H1 (cell line): Measurements from ENCODE around the gene SCAP. TPM values are rescaled to one million over a fixed set of nuclear protein-coding genes. Genes with fewer than 3 reads are reported as not detected.

Experiments used
- CTCF ChIA-PET: fragments of 300-600 bp; sonication (Branson Sonifier 250); formaldehyde crosslinking; loops from one replicate; lab custom pipeline; 2021; ENCODE audit not compliant: partially characterized antibody; lab: Charles Lee
- POLR2A ChIA-PET: fragments of 300-600 bp; sonication (Branson Sonifier 250); formaldehyde crosslinking; loops from one replicate; lab custom pipeline; 2021; ENCODE audit warnings: inconsistent platforms; ENCODE audit not compliant: partially characterized antibody; lab: Charles Lee
- DNase-seq, 2 experiments: peaks; one replicate each; pipeline versions ENCODE4 v3.0.0 to v3.0.0-alpha.2; 2010 to 2022; ENCODE audit warnings: low spot score in 2 of 2, low read depth in 1 of 2, mixed read lengths in 1 of 2
- FAIRE-seq: peaks from 2 replicates; lab custom pipeline; 2011; peaks lifted over from hg19 to GRCh38; lab: Jason Lieb, UNC
- H2AFZ ChIP-seq: 2 replicates; pipeline ENCODE4 v1.8.1; 2012; ENCODE audit warnings: low read length, inconsistent platforms
- H2AK5ac ChIP-seq: 2 replicates; pipeline ENCODE4 v1.6.1; 2013; ENCODE audit warnings: low read depth, low read length
- H2BK120ac ChIP-seq: replicated peaks from 2 replicates; pipeline ENCODE3; 2013; ENCODE audit warnings: low read depth, low read length, inconsistent platforms
- H2BK12ac ChIP-seq: 2 replicates; pipeline ENCODE4 v1.6.1; 2013; ENCODE audit warnings: low read depth, low read length
- H2BK15ac ChIP-seq: 2 replicates; pipeline ENCODE4 v1.6.1; 2013; ENCODE audit warnings: low read length
- H2BK20ac ChIP-seq: 2 replicates; pipeline ENCODE4 v1.6.1; 2013; ENCODE audit warnings: low read length
- H2BK5ac ChIP-seq: 2 replicates; pipeline ENCODE4 v1.6.1; 2013; ENCODE audit warnings: low read depth, low read length
- H3K14ac ChIP-seq: 2 replicates; pipeline ENCODE4 v1.6.1; 2013; ENCODE audit warnings: inconsistent platforms; ENCODE audit not compliant: insufficient read length
- H3K18ac ChIP-seq: 2 replicates; pipeline ENCODE4 v1.6.1; 2013; ENCODE audit warnings: low read length; ENCODE audit errors: extremely low read depth
- H3K23ac ChIP-seq: 2 replicates; pipeline ENCODE4 v1.6.1; 2013; ENCODE audit warnings: inconsistent platforms; ENCODE audit not compliant: insufficient read length
- H3K23me2 ChIP-seq: 2 replicates; pipeline ENCODE4 v1.6.1; 2013; ENCODE audit warnings: low read depth, low read length
- H3K27ac ChIP-seq: 2 replicates; pipeline ENCODE4 v1.6.1; 2011; ENCODE audit warnings: low read depth, low read length, inconsistent platforms
- H3K27me3 ChIP-seq, 4 experiments: replicated peaks in 1 of 4; 1 replicate in 1 of 4; 2 replicates in 3 of 4; pipeline versions ENCODE4 v1.6.1 to v1.8.1; 2011 to 2013; ENCODE audit warnings: low read length in 3 of 4, mild to moderate bottlenecking in 3 of 4, inconsistent platforms in 2 of 4, mixed read lengths in 2 of 4, moderate library complexity in 1 of 4; ENCODE audit not compliant: control insufficient read depth in 3 of 4, insufficient read depth in 3 of 4; ENCODE audit errors: extremely low read depth in 1 of 4
- H3K36me3 ChIP-seq, 4 experiments: 2 replicates each; pipeline versions ENCODE4 v1.6.1 to v1.8.1; 2011 to 2013; ENCODE audit warnings: mild to moderate bottlenecking in 4 of 4, low read length in 3 of 4, moderate library complexity in 2 of 4, control low read depth in 1 of 4, inconsistent platforms in 1 of 4; ENCODE audit not compliant: insufficient read depth in 4 of 4, control insufficient read depth in 2 of 4
- H3K4ac ChIP-seq: replicated peaks from 2 replicates; pipeline ENCODE3; 2013; ENCODE audit warnings: low read length, low read depth, mixed read lengths, inconsistent platforms; ENCODE audit not compliant: insufficient read length
- H3K4me1 ChIP-seq, 4 experiments: replicated peaks in 1 of 4; 1 replicate in 1 of 4; 2 replicates in 3 of 4; pipeline versions ENCODE4 v1.6.1 to v1.8.1; 2011 to 2013; ENCODE audit warnings: low read length in 3 of 4, inconsistent platforms in 2 of 4, mixed read lengths in 1 of 4; ENCODE audit not compliant: insufficient read depth in 4 of 4, control insufficient read depth in 3 of 4
- H3K4me2 ChIP-seq, 2 experiments: 2 replicates each; pipeline versions ENCODE4 v1.6.1 to v1.8.1; 2011 to 2013; ENCODE audit warnings: low read depth in 2 of 2, low read length in 2 of 2, control low read depth in 1 of 2, inconsistent platforms in 1 of 2, mild to moderate bottlenecking in 1 of 2; ENCODE audit not compliant: insufficient read depth in 1 of 2
- H3K4me3 ChIP-seq, 4 experiments: fragments of 200-600, 300-600 bp in 1 of 4; sonication (generic), shearing (Covaris generic), sonication (Bioruptor Twin) in 1 of 4; 2 replicates each; pipeline versions ENCODE4 v1.5.1 to v1.8.1; 2011 to 2016; ENCODE audit warnings: low read length in 4 of 4, low read depth in 3 of 4, control low read depth in 2 of 4, inconsistent platforms in 2 of 4, mild to moderate bottlenecking in 2 of 4, mixed read lengths in 1 of 4, moderate library complexity in 1 of 4; ENCODE audit not compliant: insufficient read depth in 2 of 4; ENCODE audit errors: extremely low read depth in 1 of 4
- H3K56ac ChIP-seq: replicated peaks from 2 replicates; pipeline ENCODE3; 2013; ENCODE audit warnings: low read depth, mild to moderate bottlenecking, mixed read lengths, low read length, inconsistent platforms; ENCODE audit not compliant: insufficient read length
- H3K79me1 ChIP-seq: 2 replicates; pipeline ENCODE4 v1.6.1; 2013; ENCODE audit warnings: low read depth, low read length, control low read depth
- H3K79me2 ChIP-seq, 2 experiments: 2 replicates each; pipeline versions ENCODE4 v1.6.1 to v1.8.1; 2012 to 2013; ENCODE audit warnings: low read length in 2 of 2, mild to moderate bottlenecking in 2 of 2, inconsistent platforms in 1 of 2; ENCODE audit not compliant: insufficient read depth in 2 of 2, control insufficient read depth in 1 of 2
- H3K9ac ChIP-seq, 4 experiments: replicated peaks in 1 of 4; 1 replicate in 1 of 4; 2 replicates in 3 of 4; pipeline versions ENCODE4 v1.6.1 to v1.8.1; 2011 to 2013; ENCODE audit warnings: low read depth in 3 of 4, low read length in 3 of 4, control low read depth in 2 of 4, mild to moderate bottlenecking in 2 of 4, moderate library complexity in 2 of 4, inconsistent platforms in 1 of 4; ENCODE audit errors: extremely low read depth in 1 of 4
- H3K9me3 ChIP-seq, 2 experiments: 2 replicates each; pipeline versions ENCODE4 v1.6.1 to v1.8.1; 2012 to 2013; ENCODE audit warnings: mild to moderate bottlenecking in 2 of 2, moderate library complexity in 2 of 2, control low read depth in 1 of 2, inconsistent platforms in 1 of 2, low read depth in 1 of 2, low read length in 1 of 2, mixed read lengths in 1 of 2; ENCODE audit not compliant: insufficient read depth in 2 of 2
- H4K20me1 ChIP-seq, 2 experiments: replicated peaks in 1 of 2; 2 replicates each; pipeline versions ENCODE3 to v1.8.1; 2011 to 2013; ENCODE audit warnings: inconsistent platforms in 2 of 2, low read length in 2 of 2, mild to moderate bottlenecking in 1 of 2; ENCODE audit not compliant: insufficient read depth in 2 of 2, control insufficient read depth in 1 of 2
- H4K5ac ChIP-seq: 2 replicates; pipeline ENCODE4 v1.6.1; 2013; ENCODE audit warnings: low read length, low read depth, mixed read lengths, inconsistent platforms; ENCODE audit not compliant: insufficient read length
- H4K8ac ChIP-seq: 2 replicates; pipeline ENCODE4 v1.8.0; 2013; ENCODE audit warnings: mild to moderate bottlenecking, moderate library complexity, low read length, inconsistent platforms; ENCODE audit not compliant: insufficient read depth; ENCODE audit errors: extremely low read depth
- H4K91ac ChIP-seq: replicated peaks from 2 replicates; pipeline ENCODE3; 2013; ENCODE audit warnings: low read length, mixed read lengths, inconsistent platforms; ENCODE audit not compliant: insufficient read length
- CHD1 ChIP-seq: IDR thresholded peaks from 2 replicates; pipeline ENCODE4 v1.6.1; 2012; ENCODE audit warnings: low read depth, low read length, improper control_type of control experiment
- EGR1 ChIP-seq: IDR thresholded peaks from 2 replicates; pipeline ENCODE4 v1.6.1; 2011; ENCODE audit warnings: low read depth, low read length, borderline replicate concordance
- EP300 ChIP-seq, 2 experiments: IDR thresholded peaks; 1 replicate in 1 of 2; 2 replicates in 1 of 2; pipeline ENCODE4 v1.6.1; 2011 to 2012; ENCODE audit warnings: low read depth in 2 of 2, low read length in 2 of 2, mild to moderate bottlenecking in 2 of 2, borderline replicate concordance in 1 of 2, inconsistent platforms in 1 of 2, moderate library complexity in 1 of 2
- GTF2F1 ChIP-seq: IDR thresholded peaks from 2 replicates; pipeline ENCODE4 v1.6.1; 2012; ENCODE audit warnings: low read depth, low read length, improper control_type of control experiment, borderline replicate concordance
- HDAC2 ChIP-seq, 2 experiments: fragments of 300-600 bp in 1 of 2; sonication (generic) in 1 of 2; IDR thresholded peaks; 2 replicates each; pipeline ENCODE4 v1.6.1; 2011 to 2012; ENCODE audit warnings: low read depth in 2 of 2, low read length in 2 of 2, mild to moderate bottlenecking in 2 of 2, moderate library complexity in 2 of 2, borderline replicate concordance in 1 of 2, inconsistent platforms in 1 of 2
- HDAC6 ChIP-seq: IDR thresholded peaks from one replicate; pipeline ENCODE4 v1.7.1; 2012; ENCODE audit warnings: low read depth, mild to moderate bottlenecking, inconsistent platforms, low read length, moderate library complexity
- MAFK ChIP-seq: IDR thresholded peaks from 2 replicates; pipeline ENCODE4 v1.6.1; 2012; ENCODE audit warnings: low read depth, mild to moderate bottlenecking, improper control_type of control experiment, low read length
- RBBP5 ChIP-seq: IDR thresholded peaks from 2 replicates; pipeline ENCODE4 v1.7.1; 2012; ENCODE audit warnings: low read depth, mild to moderate bottlenecking, inconsistent platforms, low read length, moderate library complexity, borderline replicate concordance
- SP2 ChIP-seq: IDR thresholded peaks from 2 replicates; pipeline ENCODE4 v1.6.1; 2012; ENCODE audit warnings: mild to moderate bottlenecking, low read length, inconsistent platforms
- SP4 ChIP-seq: IDR thresholded peaks from 2 replicates; pipeline ENCODE4 v1.6.1; 2012; ENCODE audit warnings: low read length, inconsistent platforms
- SUZ12 ChIP-seq: fragments of 200-600 bp; sonication (generic); IDR thresholded peaks from 2 replicates; pipeline ENCODE4 v1.6.1; 2012; ENCODE audit warnings: mild to moderate bottlenecking, inconsistent platforms, low read length, moderate library complexity, mixed read lengths
- TAF1 ChIP-seq: IDR thresholded peaks from 2 replicates; pipeline ENCODE4 v1.6.1; 2011; ENCODE audit warnings: mild to moderate bottlenecking, low read depth, low read length
- WGBS, 2 experiments: shearing (Covaris generic) in 1 of 2; methylation state at CpG; one replicate each; pipeline versions ENCODE4 v1.1.6 to v1.1.7; 2013 to 2015; ENCODE audit warnings: low lambda C conversion rate in 2 of 2, mixed read lengths in 2 of 2, inconsistent platforms in 1 of 2, low coverage in 1 of 2, missing lambda C conversion rate in 1 of 2; ENCODE audit not compliant: insufficient replicate concordance in 2 of 2, insufficient coverage in 1 of 2, insufficient read length in 1 of 2; ENCODE audit errors: extremely low coverage in 1 of 2, missing lambda C conversion rate in 1 of 2; 5-methylcytosine and 5-hydroxymethylcytosine counted together
- polyA plus RNA-seq, 7 experiments: library from polyadenylated mRNA; depleted of rRNA in 3 of 7; stranded (reverse) in 5 of 7; unstranded in 2 of 7; fragments of >200 nt in 5 of 7; fragments of 200-250 nt in 2 of 7; gene quantifications; 1 replicate in 5 of 7; 2 replicates in 1 of 7; 4 replicates in 1 of 7; pipeline versions ENCODE4 v1.2.1 to v1.2.3, GENCODE V29; 2011 to 2013; ENCODE audit warnings: missing spikeins in 2 of 7, mixed read lengths in 2 of 7
- total RNA-seq: library from RNA; stranded (reverse); fragmentation: NEBNext Ultra II Directional; extraction: Animal tissue kit (Norgen Biotek cat#: 25700); gene quantifications from 2 replicates; pipeline ENCODE4 v1.2.1, GENCODE V29; 2021
- TF ChIP-seq, protein P1 (sequence below): IDR thresholded peaks from 2 replicates; pipeline ENCODE4 v1.6.1; 2011; ENCODE audit warnings: low read length, improper control_type of control experiment

SCAP gene
- total and polyA plus RNA-seq, 2 of the 8 experiments (the other 6 are each of a cell fraction or from before 2014, with no cell fraction given), result 74.0 to 114 TPM

DNA sequence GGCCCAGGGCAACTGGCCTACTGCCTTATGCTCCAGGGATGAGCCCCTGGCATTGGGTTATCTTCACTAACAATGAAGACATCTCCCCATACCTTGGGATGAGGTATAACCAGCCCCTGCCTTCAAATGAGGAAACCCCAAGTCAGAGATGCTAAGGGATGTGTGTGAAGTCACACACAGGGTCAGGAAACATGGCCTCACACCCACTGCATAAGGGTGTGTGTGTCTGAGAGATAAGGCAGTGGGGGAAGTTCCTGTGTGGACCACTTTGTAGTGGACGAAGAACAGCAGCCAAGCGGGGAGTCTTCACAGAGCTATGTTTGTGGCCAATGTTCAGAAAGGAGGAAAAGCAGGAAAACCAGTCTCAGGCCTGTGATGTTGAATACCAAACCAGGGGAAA is 27.3 kb upstream of the SCAP start:
- Histone ChIP-seq H4K20me1 (peaks cover 0 to 11% of the 10 kb centered on the region in 2 experiments), H3K79me1 (no peaks in the 10 kb centered on the region), H2BK15ac (no peak overlapping the region), H2AFZ (no peak overlapping the region), H3K9ac (no peak overlapping the region), H3K23me2 (no peaks in the 10 kb centered on the region), H3K4me1 (peaks cover 0 to 4% (median 0%) of the 10 kb centered on the region in 4 experiments; a peak in 3 of 7 replicates), H3K27me3 (no peaks in the 10 kb centered on the region), H2BK12ac (no peak overlapping the region), H4K8ac (no peak overlapping the region), H2BK20ac (no peak overlapping the region), H2BK120ac (no peak overlapping the region), H3K4me3 (no peak overlapping the region), H2BK5ac (no peak overlapping the region), H3K14ac (no peak overlapping the region), H3K4me2 (no peak overlapping the region), H4K5ac (no peak overlapping the region), H3K36me3 (peaks cover 16 to 62% (median 40%) of the 10 kb centered on the region in 4 experiments), H3K18ac (no peak overlapping the region), H3K4ac (no peak overlapping the region), H3K27ac (no peak overlapping the region), H3K23ac (no peak overlapping the region), H3K79me2 (peaks cover 0 to 4% of the 10 kb centered on the region in 2 experiments; a peak in 1 of 4 replicates), H3K9me3 (no peaks in the 10 kb centered on the region), H4K91ac (no peak overlapping the region), H2AK5ac (no peak overlapping the region), H3K56ac (no peak overlapping the region)
- ChIA-PET POLR2A (interaction anchor here (1.4 to 1.9 kb wide), 2 partner anchors 9 to 20 kb away, joined by 3 to 6 read pairs; no protein-coding TSS in a partner anchor), CTCF (interaction anchor here (1.1 kb wide), 1 partner anchor 94 kb away, joined by 3 read pairs; no protein-coding TSS in a partner anchor)
- DNase-seq, result no peak
- FAIRE-seq, result no peak
- WGBS, 2 experiments, result 88% methylated on average over 2 of the region's 2 CpGs; no CpG with 5 or more reads in 1 of the 2 experiments
- TF ChIP-seq EP300 (IDR thresholded peaks at IDR 0.05; ENCODE audit: borderline replicate concordance in 1 of 2, low read depth in 2 of 2, low read length in 2 of 2) (no peak), SP2 (no peak), TAF1 (no peak), RBBP5 (no peak), HDAC2 (IDR thresholded peaks at IDR 0.05; ENCODE audit: borderline replicate concordance in 1 of 2, low read depth in 2 of 2, low read length in 2 of 2) (no peak), HDAC6 (no peak), GTF2F1 (no peak), SP4 (no peak), MAFK (no peak), CHD1 (no peak), SUZ12 (no peak), EGR1 (no peak)
- TF ChIP-seq, protein P1, sequence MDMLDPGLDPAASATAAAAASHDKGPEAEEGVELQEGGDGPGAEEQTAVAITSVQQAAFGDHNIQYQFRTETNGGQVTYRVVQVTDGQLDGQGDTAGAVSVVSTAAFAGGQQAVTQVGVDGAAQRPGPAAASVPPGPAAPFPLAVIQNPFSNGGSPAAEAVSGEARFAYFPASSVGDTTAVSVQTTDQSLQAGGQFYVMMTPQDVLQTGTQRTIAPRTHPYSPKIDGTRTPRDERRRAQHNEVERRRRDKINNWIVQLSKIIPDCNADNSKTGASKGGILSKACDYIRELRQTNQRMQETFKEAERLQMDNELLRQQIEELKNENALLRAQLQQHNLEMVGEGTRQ, result no peak
